NCI-H1092 treated with DMSO at 0.1 percent for 48 hours (cell line): Measurements from ENCODE around the gene DOCK8.
"Not testable (repeated sequence)": the region's sequence is repeated elsewhere in the genome, so short reads cannot be mapped to it uniquely, and the experiment has no call there.

Source experiments
- DNase-seq: peaks from one replicate; lab custom pipeline; 2025; lab: John Stamatoyannopoulos, UW

DOCK8 gene

DNA sequence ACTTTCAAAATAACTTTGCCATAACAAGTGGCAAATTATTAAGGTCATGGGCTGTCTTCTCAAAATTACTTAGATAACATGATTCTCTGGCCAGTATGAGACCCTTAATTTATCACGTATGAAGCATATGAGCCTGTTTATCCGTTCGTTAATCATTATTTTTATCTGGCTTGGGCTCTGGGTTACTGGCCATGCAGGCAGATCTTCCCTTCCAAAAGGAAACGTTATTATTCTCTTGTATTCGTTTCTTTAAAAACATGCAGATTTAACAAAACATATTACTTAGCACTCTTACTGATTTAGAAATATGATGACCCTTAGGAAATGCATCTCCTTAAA is 148.6 kb downstream of the DOCK8 start:
- DNase-seq = no peak

DNA sequence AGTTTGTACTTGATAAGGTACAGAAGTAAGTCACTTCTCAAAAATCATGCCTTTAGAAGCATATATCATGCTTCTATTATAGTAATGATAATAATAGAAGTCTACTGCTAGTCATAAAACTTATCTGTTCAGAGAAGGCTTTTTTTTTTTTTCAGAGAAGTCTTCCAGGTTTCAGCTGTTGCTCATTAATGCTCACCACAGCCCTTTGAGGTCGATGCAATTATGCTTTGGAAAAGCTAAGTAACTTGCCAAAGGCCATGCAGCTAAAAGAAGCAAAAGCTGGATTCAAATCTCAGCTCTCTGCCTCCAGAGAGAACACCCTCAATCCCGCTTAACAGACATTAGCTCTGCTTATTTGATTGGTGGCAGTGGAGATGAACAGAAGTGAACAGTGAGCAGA is 150.8 kb downstream of the DOCK8 start:
- DNase-seq = no peak

DNA sequence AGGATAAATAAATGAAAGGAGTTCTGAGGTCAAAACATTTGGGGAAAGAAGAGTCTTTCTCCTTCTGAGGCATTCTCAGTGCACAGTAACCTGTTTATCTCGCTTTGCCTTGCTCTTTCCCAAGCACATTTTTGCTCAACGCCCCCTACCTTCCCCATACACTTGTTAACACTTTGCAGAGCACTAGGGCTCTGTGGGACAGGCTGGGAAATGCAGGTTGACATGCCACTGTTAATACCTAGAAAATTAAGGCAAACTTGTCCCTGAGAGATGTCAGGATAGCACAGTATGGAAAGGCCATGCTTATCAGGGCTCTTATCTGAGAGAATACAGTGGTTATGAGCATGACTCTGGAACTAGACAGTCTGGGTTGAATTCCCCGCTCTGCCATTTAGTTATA is 152.0 kb downstream of the DOCK8 start:
- DNase-seq = no peak

DNA sequence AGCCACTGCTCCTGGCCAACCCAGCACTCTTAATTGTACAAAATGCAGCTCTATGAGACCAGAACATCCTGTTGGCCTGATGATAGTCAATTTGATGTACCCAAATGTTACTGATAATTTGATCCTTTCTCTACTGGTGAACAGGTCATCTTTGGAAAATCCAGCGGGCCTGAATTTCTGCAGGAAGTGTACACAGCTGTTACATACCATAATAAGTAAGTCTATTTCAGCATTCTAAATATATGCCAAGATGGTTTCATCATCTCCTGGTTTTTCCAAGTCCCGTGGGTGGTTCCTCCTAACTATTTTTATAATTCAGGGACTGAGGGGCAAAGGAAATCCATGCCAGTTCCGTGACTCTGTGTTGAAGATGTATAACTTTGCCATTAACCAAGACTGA is 155.4 kb downstream of the DOCK8 start:
- DNase-seq = no peak

DNA sequence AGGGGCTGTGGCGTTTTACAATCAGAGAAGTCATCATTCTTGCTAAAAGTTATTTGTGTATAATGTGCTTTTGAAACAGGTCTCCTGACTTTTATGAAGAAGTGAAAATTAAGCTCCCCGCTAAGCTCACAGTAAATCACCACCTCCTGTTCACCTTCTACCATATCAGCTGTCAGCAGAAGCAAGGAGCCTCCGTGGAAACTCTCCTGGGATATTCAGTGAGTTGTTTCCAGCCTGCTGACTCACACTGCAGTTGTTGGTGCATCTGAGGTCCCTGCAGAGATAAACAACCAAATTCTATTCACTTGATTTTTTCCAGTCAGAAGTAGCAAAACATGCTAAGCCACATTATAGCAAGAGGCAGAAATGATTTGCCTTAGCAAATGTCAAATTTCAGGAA is 156.7 kb downstream of the DOCK8 start:
- no peak for DNase-seq

DNA sequence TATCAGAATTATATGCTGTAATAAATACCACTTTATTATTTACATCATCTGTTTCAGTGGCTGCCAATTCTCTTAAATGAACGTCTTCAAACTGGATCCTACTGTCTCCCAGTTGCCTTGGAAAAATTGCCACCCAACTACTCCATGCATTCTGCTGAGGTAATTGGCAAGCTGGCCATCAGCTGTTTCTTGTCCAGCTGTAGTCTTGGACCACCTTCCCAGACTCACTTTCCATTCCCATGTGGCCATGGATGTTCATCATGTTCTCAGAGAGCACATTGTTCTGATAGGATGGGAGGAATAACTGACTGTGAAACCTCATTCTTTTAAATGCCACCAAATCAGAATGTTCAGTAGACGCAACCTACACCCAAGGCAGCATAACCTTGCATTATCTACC is 157.5 kb downstream of the DOCK8 start:
- DNase-seq = no peak

DNA sequence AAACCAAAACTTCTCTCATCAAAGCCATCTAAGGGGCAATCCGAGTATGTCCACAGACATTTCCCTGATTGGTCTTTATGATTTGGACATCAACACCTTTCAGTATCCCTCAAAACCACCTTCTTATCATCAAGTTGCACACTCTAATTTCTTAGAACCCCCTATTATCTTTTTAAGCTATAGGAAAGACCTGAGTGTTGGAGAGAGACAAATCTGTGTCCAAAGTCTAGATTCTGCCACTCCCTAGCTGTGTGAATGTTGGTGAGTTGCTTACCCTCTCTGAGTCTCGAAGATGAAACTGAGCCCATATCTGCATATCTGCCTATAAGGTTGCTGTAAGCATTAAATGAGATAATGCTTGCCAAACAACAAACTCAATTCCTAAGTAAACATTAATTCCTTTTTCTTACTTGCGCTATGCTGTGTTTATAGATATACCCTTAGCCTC is 159.1 kb downstream of the DOCK8 start:
- DNase-seq = no peak

DNA sequence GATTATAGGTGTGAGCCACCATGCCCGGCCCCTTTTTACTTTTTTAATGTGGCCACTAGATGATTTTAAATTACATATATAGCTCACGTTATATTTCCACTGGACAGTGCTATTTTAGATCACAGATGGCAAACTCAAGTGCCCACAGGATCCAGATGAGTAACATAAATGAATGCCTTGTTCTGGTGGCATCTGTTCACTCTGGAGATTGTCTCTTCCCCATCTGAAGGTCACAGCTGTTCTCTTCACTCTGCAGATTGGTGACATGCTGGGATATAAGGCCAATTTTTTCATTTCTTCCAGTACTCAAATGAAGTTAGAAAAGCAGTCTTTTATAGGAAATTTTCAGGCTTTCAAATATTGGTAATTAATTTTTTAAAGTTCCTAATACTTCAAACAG is 160.1 kb downstream of the DOCK8 start:
- no peak for DNase-seq

DNA sequence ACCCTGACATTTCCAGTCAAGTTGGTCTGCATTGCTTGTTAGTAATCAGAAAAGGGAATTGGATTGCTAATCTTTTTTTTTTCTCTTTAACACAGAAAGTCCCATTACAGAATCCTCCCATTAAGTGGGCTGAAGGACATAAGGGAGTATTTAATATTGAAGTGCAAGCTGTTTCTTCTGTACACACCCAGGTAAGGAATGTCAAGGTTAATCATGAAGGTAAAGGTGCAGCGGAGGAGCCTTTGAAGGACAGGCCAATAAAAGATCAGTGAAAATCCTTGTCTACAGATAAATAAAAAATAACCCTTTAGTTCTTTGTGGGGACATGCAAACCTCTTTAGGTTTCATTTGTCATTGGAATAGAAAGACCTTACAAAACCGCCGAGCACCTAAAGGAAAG is 161.4 kb downstream of the DOCK8 start:
- DNase-seq = no peak

DNA sequence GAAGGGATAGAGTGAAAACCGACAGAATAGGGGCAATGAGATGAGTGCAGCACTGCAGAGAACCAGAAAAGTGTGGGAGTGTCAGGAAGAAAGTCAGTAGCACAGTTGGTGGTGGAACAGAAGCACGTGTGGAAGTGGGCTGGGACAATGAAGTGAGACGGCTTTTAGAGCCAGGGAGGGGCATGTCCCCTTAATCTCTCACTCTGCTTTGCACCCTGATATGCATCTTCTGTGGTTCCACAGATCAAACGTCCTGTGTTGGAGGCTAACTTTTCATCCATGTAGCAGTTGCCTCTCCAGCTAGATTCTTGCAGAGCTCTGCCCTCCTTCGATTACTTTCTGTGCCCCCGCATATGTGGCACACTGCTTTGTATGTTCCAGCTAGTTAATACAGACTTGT is 163.6 kb downstream of the DOCK8 start:
- no peak for DNase-seq

DNA sequence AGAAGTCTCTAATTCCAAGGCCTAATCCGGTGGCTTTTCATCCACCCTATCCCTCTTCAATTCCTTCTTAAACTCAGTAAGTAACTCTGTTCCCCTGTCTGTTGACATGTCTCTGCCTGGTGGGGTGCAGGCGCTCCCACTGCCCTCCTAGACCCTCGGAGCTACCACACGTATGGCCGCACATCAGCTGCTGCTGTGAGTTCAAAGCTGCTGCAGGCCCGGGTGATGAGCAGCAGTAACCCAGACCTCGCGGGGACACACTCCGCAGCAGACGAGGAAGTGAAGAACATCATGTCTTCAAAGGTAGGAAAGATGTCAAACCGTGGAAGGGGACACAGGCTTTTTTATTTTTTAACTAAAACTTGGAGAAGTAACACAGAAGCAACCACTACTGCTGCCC is 167.7 kb downstream of the DOCK8 start:
- DNase-seq = no peak

DNA sequence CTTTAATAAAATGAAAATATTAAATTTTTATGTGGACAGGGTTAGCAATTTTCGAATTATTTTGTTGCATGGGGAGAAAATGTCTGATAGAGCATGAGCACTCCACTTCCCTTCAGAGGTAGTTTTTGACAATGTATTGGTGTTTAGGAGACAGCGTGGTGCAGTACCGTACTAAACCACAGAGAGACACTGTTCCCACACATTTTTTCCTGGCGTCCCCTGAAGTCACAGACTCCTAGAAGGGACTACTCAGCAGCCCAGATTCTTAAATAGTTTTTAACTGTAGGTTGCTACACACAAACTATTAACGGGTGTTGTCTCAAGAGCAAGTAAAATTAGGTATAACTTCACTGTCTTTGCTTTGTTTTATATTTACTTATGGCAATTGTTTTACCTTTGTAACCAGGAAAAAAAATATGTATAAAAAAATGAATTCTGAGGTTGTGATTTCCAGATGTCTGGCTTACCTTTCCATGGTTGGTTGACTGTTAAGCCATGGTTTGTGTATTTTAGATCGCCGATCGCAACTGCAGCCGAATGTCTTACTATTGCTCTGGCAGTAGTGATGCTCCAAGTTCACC is 171.2 kb downstream of the DOCK8 start:
- DNase-seq = peak; percentile 71

DNA sequence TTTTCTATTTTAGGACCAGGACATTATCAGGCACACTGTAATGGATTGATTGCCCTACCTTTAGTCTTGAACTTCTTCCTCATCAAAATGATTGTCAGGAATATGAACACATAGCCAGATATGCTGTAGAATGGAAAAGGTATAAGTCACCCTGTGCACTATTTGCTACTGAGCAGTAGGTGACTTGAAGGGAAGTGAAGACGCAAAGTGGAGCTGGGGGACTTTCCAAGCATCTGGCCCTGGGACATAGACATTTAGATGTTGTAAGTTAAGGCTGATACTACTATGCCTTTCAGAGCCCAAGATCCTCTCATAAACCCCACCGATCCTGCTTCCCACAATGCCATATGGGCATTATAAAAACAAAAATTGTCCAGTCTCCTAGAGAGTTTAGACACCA is 174.5 kb downstream of the DOCK8 start:
- DNase-seq = no peak

DNA sequence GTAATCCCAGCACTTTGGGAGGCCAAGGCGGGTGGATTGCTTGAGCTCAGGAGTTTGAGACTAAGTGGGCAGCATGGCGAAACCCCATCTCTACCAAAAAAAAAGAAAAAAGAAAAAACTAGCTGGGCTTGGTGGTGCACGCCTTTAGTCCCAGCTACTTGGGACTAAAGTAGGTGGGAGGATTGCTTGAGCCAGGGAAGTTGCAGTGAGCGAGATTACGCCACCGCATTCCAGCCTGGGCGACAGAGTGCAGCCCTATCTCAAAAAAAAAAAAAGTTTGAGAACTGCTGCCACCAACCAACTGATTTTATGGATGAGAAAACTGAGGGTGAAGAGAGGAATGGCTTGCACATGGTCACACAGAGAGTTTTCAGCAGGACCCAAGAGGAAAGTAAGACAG is 175.1 kb downstream of the DOCK8 start:
- no peak for DNase-seq

DNA sequence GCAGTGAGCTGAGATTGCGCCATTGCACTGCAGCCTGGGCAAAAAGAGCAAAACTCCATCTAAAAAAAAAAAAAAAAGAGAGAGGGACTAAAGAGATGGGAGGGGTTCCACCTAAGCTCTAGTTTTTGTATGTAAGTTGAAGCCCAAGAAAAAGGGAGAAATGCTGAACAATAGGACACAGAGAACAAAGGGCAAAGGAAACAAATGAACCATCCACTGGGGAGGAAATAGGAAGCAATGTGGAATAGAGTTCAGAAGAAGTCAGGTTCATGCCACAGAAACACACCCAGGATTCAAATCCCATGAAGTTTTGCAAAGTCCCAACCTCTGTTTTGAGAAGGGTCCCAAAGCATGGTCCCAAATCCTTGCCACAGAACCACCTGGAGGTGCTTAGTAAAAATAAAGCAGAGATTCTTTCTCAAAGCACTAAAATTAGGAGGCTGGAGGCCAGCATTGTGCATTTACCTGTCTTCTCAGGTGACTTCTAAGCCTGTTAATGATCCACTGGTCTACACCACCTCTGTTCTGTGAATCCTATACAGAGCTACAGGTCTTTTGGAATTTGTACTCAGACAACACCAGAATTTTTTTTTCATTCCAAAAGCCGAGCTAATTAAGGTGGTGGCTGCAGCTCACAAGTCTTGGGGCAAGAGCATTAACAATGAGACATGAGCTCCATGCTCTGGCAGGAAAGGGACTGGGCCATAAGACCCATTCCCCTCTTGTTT is 177.6 kb downstream of the DOCK8 start:
- DNase-seq = no peak

DNA sequence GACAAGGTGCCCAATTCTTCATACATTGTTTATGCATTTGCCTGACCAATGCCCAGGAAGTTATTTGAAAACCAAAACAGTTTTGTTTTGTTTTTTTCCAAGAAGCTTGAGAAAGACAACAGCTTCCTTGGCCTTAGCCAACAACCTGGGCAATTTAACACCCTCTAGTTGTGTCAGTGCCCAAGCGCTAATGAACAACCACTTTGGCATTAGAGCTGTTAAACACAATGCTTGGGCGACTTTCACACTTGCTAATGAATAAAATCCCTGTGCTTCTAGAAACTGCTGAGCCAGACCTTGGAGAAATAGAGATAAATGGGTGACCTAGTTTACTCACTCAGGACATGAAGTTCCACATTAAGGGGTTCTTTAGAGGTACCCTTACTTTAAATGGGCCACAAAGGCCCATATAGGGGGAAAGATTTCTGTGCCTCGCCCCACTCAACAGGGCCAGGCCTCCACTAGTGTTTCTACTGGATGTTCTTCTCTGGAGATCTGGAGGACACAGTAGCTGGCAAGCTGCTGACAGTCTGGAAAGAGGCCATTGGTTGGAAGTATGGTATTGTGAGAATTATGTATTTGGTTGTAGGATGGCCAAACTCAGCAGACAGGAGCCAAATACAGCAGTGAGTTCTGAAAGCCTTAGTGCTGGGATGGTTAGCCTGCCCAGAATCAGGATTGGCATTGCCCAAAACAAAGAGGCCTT is 179.8 kb downstream of the DOCK8 start:
- no peak for DNase-seq

DNA sequence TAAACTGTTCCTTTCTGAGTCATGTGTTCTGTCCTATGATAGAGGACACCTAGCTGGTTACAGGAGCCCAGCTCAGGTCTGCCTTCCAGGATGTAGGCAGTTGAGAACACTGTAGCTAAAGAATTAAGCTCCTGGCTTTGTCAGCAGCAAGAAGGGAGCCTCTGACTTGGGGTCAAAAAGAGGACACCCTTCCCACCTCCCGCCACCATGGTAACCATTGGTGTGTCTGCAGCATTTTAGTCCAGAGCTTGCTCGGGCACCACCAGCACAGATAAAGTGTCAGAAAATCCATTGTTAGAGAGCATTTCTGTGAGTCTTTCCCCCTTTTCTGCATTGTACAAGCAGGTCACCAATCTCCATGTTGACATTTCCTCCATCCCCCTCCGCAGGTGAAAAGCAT is 181.7 kb downstream of the DOCK8 start:
- DNase-seq = no peak

DNA sequence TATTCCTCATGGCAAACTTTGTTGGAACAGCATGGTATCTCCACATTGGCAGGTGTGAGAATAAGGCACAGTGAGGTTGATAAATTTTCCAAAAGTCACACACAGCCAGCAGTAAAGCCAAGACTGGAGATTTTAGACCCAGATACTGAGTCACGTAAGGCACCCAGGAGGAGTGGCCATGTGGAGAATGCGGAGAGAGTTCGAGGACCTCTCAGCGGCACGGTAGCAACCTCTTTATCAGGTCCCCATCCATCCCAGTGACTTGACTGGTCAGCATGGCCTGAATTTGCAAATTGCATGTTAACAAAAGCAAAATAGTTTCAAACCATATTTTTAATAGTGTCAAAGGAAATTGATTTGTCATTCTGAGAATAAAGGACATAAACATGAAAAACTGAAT is 183.4 kb downstream of the DOCK8 start:
- no peak for DNase-seq

DNA sequence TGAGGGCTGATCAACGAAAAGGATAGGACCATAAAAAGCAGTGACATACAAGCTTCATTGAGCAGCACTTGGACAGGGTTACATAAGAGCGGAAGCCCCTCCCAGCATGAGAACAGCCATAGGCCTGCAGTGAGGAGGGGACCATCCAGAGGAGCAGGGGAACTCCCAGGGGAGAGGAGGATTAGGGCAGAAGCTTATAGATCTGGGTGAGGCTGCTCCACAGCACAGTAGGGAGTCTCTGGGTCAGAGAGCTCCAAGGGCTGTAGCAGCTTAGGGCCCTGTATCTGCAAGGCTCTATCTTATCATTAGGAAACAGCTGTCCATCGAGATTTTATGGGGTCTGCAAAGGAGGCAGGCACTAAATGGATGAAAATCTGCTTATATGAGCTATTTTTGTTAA is 186.6 kb downstream of the DOCK8 start:
- DNase-seq = no peak

DNA sequence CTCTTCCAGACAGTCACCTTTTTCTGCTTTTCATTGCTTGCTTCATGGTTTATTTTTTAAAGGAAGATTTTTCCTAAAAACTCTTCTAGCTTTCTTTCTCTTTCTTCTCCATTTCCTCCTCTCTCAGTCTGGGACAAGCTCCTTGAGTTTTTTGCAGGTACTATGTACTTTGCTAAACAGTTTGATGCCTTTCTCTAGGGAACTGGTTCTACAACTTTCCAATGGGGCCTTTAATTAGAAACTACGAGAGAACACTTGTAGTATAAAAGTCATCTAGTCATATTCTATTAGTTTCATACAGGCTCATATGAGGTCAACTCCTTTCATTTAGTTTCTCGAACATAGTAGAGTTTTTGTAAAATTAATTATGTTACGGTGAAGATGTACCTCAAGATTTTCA is 189.6 kb downstream of the DOCK8 start:
- DNase-seq = no peak

DNA sequence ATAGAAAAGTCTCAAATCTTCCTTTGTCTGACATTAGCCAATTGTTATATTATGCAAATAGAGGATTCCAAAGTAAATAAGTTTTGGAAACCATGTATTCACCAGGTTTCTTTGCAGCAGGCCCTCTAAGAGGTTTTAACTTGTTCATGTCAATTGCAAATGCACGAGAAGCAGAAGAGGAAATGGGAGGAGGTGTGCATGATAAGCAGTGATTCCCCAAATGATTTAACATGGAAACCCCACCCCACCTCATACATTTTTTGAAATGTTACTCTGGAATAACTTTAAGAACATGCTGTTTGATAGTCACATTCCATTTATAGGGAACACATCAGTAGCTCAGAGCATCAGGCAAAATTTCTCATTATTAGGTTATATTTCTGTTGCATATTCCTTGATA is 190.7 kb downstream of the DOCK8 start:
- no peak for DNase-seq

DNA sequence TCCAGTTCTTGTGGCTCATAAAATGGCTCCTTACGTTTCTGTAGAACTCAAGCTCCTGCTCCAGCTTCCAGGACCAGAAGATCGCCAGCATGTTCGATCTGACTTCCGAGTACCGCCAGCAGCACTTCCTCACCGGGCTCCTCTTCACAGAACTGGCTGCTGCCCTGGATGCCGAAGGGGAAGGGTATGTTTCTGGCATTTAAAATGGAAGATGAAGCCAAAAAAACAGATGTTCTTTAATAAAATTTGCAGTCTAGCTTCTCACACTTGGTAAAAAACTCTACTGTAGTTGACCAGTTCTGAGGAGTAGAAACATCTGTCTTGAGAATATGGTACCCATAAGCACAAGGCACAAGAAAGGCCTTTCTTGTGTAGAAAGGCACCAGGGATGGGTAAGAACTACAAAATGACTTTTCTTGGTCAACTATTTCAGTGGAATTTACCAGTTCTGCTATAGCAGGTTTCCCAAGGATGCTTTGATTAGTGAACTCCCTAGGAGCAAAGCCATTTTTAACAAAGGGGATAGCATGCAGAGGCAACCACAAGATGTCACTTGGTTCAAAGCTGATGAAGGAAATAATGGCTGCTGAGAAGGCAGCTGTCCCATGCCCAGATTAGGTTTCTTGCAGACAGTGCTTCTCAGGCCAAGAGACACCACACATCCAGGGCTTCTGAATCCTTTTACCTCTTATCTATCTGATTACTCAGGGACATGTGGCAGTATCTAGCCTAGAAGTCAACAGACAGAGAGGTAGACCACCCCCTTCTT is 192.4 kb downstream of the DOCK8 start:
- DNase-seq = no peak

DNA sequence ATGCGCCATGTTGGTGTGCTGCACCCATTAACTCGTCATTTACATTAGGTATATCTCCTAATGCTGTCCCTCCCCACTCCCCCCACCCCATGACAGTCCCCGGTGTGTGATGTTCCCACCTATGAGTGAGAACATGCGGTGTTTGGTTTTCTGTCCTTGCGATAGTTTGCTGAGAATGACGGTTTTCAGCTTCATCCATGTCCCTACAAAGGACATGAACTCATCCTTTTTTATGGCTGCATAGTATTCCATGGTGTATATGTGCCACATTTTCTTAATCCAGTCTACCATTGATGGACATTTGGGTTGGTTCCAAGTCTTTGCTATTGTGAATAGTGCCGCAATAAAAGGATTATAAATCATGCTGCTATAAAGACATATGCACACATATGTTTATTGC is 195.0 kb downstream of the DOCK8 start:
- not testable (repeated sequence) for DNase-seq
